ENCODE data around the gene BTBD2. TPM values are rescaled to one million over a fixed set of nuclear protein-coding genes. Genes with fewer than 3 reads are reported as not detected.

The BTBD2 gene
- total and polyA plus RNA-seq, 2 of the 8 experiments (the other 6 are each of a cell fraction or from before 2014, with no cell fraction given), result 91.7 to 92.3 TPM

DNA sequence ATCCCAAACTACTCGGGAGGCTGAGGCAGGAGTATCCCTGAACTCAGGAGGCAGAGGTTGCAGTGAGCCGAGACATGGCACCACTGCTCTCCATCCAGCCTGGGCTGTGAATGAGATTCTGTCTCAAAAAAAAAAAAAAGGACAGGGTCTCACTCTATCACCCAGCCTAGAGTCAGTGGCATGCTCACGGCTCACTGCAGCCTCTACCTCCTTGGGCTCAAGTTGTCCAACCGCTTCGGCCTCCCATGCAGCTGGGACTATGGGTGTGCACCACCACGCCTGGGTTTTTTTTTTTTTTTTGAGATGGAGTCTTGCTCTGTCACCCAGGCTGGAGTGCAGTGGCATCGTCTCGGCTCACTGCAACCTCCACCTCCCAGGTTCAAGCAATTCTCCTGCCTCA is 20.9 kb upstream of the BTBD2 start:
- CTCF ChIA-PET (ENCODE audit: partially characterized antibody), result interaction anchor here (1.2 to 1.8 kb wide), 4 partner anchors 16 to 167 kb away, joined by 3 to 9 read pairs (median 4); no protein-coding TSS in a partner anchor
- peaks cover 0 to 3% of the 10 kb centered on the region in 2 experiments; a peak in 1 of 4 replicates for H3K79me2 ChIP-seq (ENCODE audit: control insufficient read depth in 1 of 2, insufficient read depth in 2 of 2, low read length in 2 of 2)
- no peak overlapping the region for H2BK120ac ChIP-seq (replicated peaks; ENCODE audit: low read depth, low read length)
- no peaks in the 10 kb centered on the region for H3K27me3 ChIP-seq (replicated peaks in 1 of 4; ENCODE audit: control insufficient read depth in 3 of 4, extremely low read depth in 1 of 4, insufficient read depth in 3 of 4, low read length in 3 of 4)
- no peak overlapping the region for H4K91ac ChIP-seq (replicated peaks; ENCODE audit: insufficient read length, low read length)
- no peaks in the 10 kb centered on the region for H3K23me2 ChIP-seq (ENCODE audit: low read depth, low read length)
- H2BK15ac ChIP-seq (ENCODE audit: low read length), result no peak overlapping the region
- H3K79me1 ChIP-seq (ENCODE audit: low read depth, low read length), result 0 out of 2 replicates have a peak, but pooled peaks cover 2% of the 10 kb centered on the region
- no peak for FAIRE-seq
- H3K18ac ChIP-seq (ENCODE audit: extremely low read depth, low read length), result no peak overlapping the region
- H4K8ac ChIP-seq (ENCODE audit: extremely low read depth, insufficient read depth, low read length), result no peak overlapping the region
- TF ChIP-seq SIN3A (conservative IDR thresholded peaks at IDR 0.05 in 1 of 2, IDR thresholded peaks at IDR 0.05 in 1 of 2; ENCODE audit: low read depth in 1 of 2, low read length in 2 of 2) (no peak), RNF2 (IDR thresholded peaks at IDR 0.05; ENCODE audit: borderline replicate concordance, low read depth, low read length, missing control alignments, poor library complexity, severe bottlenecking) (no peak), ASH2L (IDR thresholded peaks at IDR 0.05; ENCODE audit: low read length) (no peak), POLR2AphosphoS5 (IDR thresholded peaks at IDR 0.05; ENCODE audit: low read depth, low read length) (no peak), POLR2A (IDR thresholded peaks at IDR 0.05; ENCODE audit: control extremely low read depth in 1 of 2, low read depth in 2 of 2, low read length in 2 of 2) (no peak), RAD21 (IDR thresholded peaks at IDR 0.05 in 1 of 2, conservative IDR thresholded peaks at IDR 0.05 in 1 of 2; ENCODE audit: low read depth in 2 of 2, low read length in 2 of 2) (no peak)
- H4K5ac ChIP-seq (ENCODE audit: insufficient read length, low read depth, low read length), result no peak overlapping the region
- H3K56ac ChIP-seq (replicated peaks; ENCODE audit: insufficient read length, low read depth, low read length), result no peak overlapping the region
- no peak for DNase-seq (ENCODE audit: low read depth in 1 of 2, low spot score in 2 of 2)
- H3K4ac ChIP-seq (replicated peaks; ENCODE audit: insufficient read length, low read depth, low read length), result no peak overlapping the region
- no peak overlapping the region for H2AFZ ChIP-seq (ENCODE audit: low read length)
- H3K9ac ChIP-seq (replicated peaks in 1 of 4; ENCODE audit: extremely low read depth in 1 of 4, low read depth in 3 of 4, low read length in 3 of 4), result no peak overlapping the region
- no peak overlapping the region for H3K4me2 ChIP-seq (ENCODE audit: insufficient read depth in 1 of 2, low read depth in 2 of 2, low read length in 2 of 2)
- H3K27ac ChIP-seq (ENCODE audit: low read depth, low read length), result no peak overlapping the region
- H3K36me3 ChIP-seq (ENCODE audit: control insufficient read depth in 2 of 4, insufficient read depth in 4 of 4, low read length in 3 of 4), result peaks cover 7 to 29% (median 20%) of the 10 kb centered on the region in 4 experiments
- no peak overlapping the region for H3K23ac ChIP-seq (ENCODE audit: insufficient read length)
- no peak overlapping the region for H3K4me3 ChIP-seq (ENCODE audit: extremely low read depth in 1 of 4, insufficient read depth in 2 of 4, low read depth in 3 of 4, low read length in 4 of 4)
- no peak overlapping the region for H3K14ac ChIP-seq (ENCODE audit: insufficient read length)
- peaks cover 3 to 13% of the 10 kb centered on the region in 2 experiments for H4K20me1 ChIP-seq (replicated peaks in 1 of 2; ENCODE audit: control insufficient read depth in 1 of 2, insufficient read depth in 2 of 2, low read length in 2 of 2)
- no peak overlapping the region for H2BK12ac ChIP-seq (ENCODE audit: low read depth, low read length)
- WGBS, 2 experiments (ENCODE audit: extremely low coverage in 1 of 2, insufficient coverage in 1 of 2, insufficient read length in 1 of 2, insufficient replicate concordance in 2 of 2, low coverage in 1 of 2, low lambda C conversion rate in 2 of 2, missing lambda C conversion rate in 1 of 2), result 95% methylated on average over 8 of the region's 8 CpGs; no CpG with 5 or more reads in 1 of the 2 experiments
- peaks cover 7 to 8% of the 10 kb centered on the region in 2 experiments; a peak in 1 of 4 replicates for H3K9me3 ChIP-seq (ENCODE audit: insufficient read depth in 2 of 2, low read depth in 1 of 2, low read length in 1 of 2)
- peaks cover 0 to 14% (median under 1%) of the 10 kb centered on the region in 4 experiments; a peak in 6 of 7 replicates for H3K4me1 ChIP-seq (replicated peaks in 1 of 4; ENCODE audit: control insufficient read depth in 3 of 4, insufficient read depth in 4 of 4, low read length in 3 of 4)
- H2BK20ac ChIP-seq (ENCODE audit: low read length), result no peak overlapping the region
- POLR2A ChIA-PET (ENCODE audit: partially characterized antibody), result interaction anchor here (1.6 to 27.5 kb wide), 2 partner anchors 14 to 17 kb away, joined by 4 to 524 read pairs; partner anchors contain the start of gene MKNK2
- H2AK5ac ChIP-seq (ENCODE audit: low read depth, low read length), result no peak overlapping the region
- H2BK5ac ChIP-seq (ENCODE audit: low read depth, low read length), result no peak overlapping the region
